ENCODE results near the gene FIBIN. TPM values are rescaled to one million over a fixed set of nuclear protein-coding genes. Genes with fewer than 3 reads are reported as not detected.

FIBIN gene
- total RNA-seq, 1 experiment from 2014 or later: not detected

- Histone ChIP-seq H4K20me1 (ENCODE audit: control insufficient read depth, insufficient read depth, insufficient read length) (no peaks in the 10 kb centered on the region), H4K91ac (ENCODE audit: insufficient read length, low read depth, low read length) (no peak overlapping the region), H3T11ph (ENCODE audit: low read length) (no peak overlapping the region), H3K79me2 (ENCODE audit: insufficient read depth, low read length) (no peaks in the 10 kb centered on the region), H2BK12ac (ENCODE audit: insufficient read length, low read depth, low read length) (no peak overlapping the region), H2BK15ac (ENCODE audit: low read depth, low read length) (no peak overlapping the region), H3K4me1 (ENCODE audit: insufficient read depth, low read length) (no peaks in the 10 kb centered on the region), H3K23ac (ENCODE audit: insufficient read length, low read depth, low read length) (no peak overlapping the region), H3K4me2 (ENCODE audit: insufficient read depth, insufficient read length, low read length) (no peak overlapping the region), H4K5ac (ENCODE audit: insufficient read length, low read depth, low read length) (no peak overlapping the region), H3K9me3 (ENCODE audit: control insufficient read depth, low read depth, low read length) (no peaks in the 10 kb centered on the region), H3K9ac (ENCODE audit: extremely low read depth, insufficient read length, low read length) (no peak overlapping the region), H2BK5ac (ENCODE audit: insufficient read length, low read length) (no peak overlapping the region), H3K79me1 (ENCODE audit: insufficient read depth, low read depth, low read length, poor library complexity, severe bottlenecking) (no peaks in the 10 kb centered on the region), H3K23me2 (ENCODE audit: insufficient read length, low read depth, low read length, poor library complexity, severe bottlenecking) (no peaks in the 10 kb centered on the region), H3K27ac (ENCODE audit: insufficient read length, low read depth, low read length) (no peak overlapping the region), H4K8ac (replicated peaks; ENCODE audit: insufficient read length, low read depth, low read length) (no peak overlapping the region), H2BK120ac (ENCODE audit: low read depth, low read length, poor library complexity, severe bottlenecking) (no peak overlapping the region), H2AFZ (ENCODE audit: low read length) (no peak overlapping the region), H3K18ac (ENCODE audit: insufficient read length, low read depth, low read length) (no peak overlapping the region), H2BK20ac (ENCODE audit: low read depth, low read length, poor library complexity, severe bottlenecking) (no peak overlapping the region), H3K4ac (ENCODE audit: low read depth, low read length) (no peak overlapping the region), H2AK5ac (ENCODE audit: insufficient read length, low read length) (no peak overlapping the region), H3K56ac (ENCODE audit: insufficient read length, low read depth, low read length) (no peak overlapping the region), H3K27me3 (ENCODE audit: insufficient read depth, low read length) (no peaks in the 10 kb centered on the region), H3K14ac (ENCODE audit: insufficient read depth, low read length) (no peak overlapping the region)
- WGBS (ENCODE audit: extremely low coverage, insufficient read length, low lambda C conversion rate): no CpG with 5 or more reads among the region's 2 CpGs
- no peak overlapping the region; a peak in 1 of 7 replicates for H3K27ac Mint-ChIP-seq
- H3K9me3 Mint-ChIP-seq: no peaks in the 10 kb centered on the region; a peak in 1 of 5 replicates
- H3K36me3 Mint-ChIP-seq (ENCODE audit: insufficient read depth in 1 of 3, low read depth in 3 of 3): no peaks in the 10 kb centered on the region
- no peak for TF ChIP-seq CTCF (conservative IDR thresholded peaks at IDR 0.05)
- no peaks in the 10 kb centered on the region for H3K27me3 Mint-ChIP-seq (ENCODE audit: low read depth)
- no peaks in the 10 kb centered on the region for H3K4me1 Mint-ChIP-seq
- DNase-seq: no peak
- H3K4me3 Mint-ChIP-seq: no peak overlapping the region
Observed at GRCh38 chr11:27004103-27004502, 10.2 kb downstream of the FIBIN start.
